Gastrocnemius medialis (tissue), 4 donors: ENCODE results near the gene NOXA1. TPM values are rescaled to one million over a fixed set of nuclear protein-coding genes. Genes with fewer than 3 reads are reported as not detected.

Experiments used
- ATAC-seq, 2 donors: fragments of 150-250 bp; one replicate each; pipeline ENCODE4 v1.9.1; 2016
- DNase-seq, 2 donors: peaks; one replicate each; pipeline ENCODE4 v3.0.0-alpha.2; 2019
- H3K27ac ChIP-seq, 4 donors: fragments of 200-600 bp; sonication (generic); 1 replicate in 1 of 4; 2 replicates in 3 of 4; pipeline ENCODE4 v1.5.1; 2016 to 2018; ENCODE audit warnings: mild to moderate bottlenecking in 2 of 4, moderate library complexity in 1 of 4
- H3K27me3 ChIP-seq, 3 donors: fragments of 200-600 bp; sonication (generic) in 2 of 3; 1 replicate in 1 of 3; 2 replicates in 2 of 3; pipeline versions ENCODE4 v1.5.1 to v1.6.0; 2016 to 2019; ENCODE audit warnings: mild to moderate bottlenecking in 1 of 3, moderate library complexity in 1 of 3
- H3K36me3 ChIP-seq, 2 donors: fragments of 200-600 bp; sonication (generic) in 1 of 2; one replicate each; pipeline ENCODE4 v1.5.1; 2017 to 2018
- H3K4me1 ChIP-seq, 2 donors: fragments of 200-600 bp; sonication (generic) in 1 of 2; one replicate each; pipeline ENCODE4 v1.5.1; 2016 to 2017; ENCODE audit warnings: mild to moderate bottlenecking in 2 of 2
- H3K4me3 ChIP-seq, 4 donors: fragments of 200-600 bp; sonication (generic) in 3 of 4; 1 replicate in 1 of 4; 2 replicates in 3 of 4; pipeline ENCODE4 v1.5.1; 2016 to 2019; ENCODE audit warnings: mild to moderate bottlenecking in 2 of 4
- H3K9me3 ChIP-seq, 3 donors: fragments of 200-600 bp; sonication (generic) in 2 of 3; 1 replicate in 1 of 3; 2 replicates in 2 of 3; pipeline ENCODE4 v1.5.1; 2016 to 2019
- POLR2A ChIP-seq, 2 donors: fragments of 450-650 bp; IDR thresholded peaks; one replicate each; pipeline ENCODE4 v1.6.1; 2017; ENCODE audit warnings: antibody characterized with exemption in 2 of 2, mild to moderate bottlenecking in 2 of 2, moderate library complexity in 2 of 2
- in situ Hi-C, 4 donors: fragments of 200-750 bp; cut with MboI; loops; one replicate each; pipeline versions ENCODE4 v1.15.0 to v1.8.0; 2017; ENCODE audit warnings: low sequenced_read_pairs in 4 of 4
- intact Hi-C: fragments of 100-400 bp; cut with DNase I; formaldehyde crosslinking; loops from one replicate; pipeline ENCODE4 v1.15.1; 2023; ENCODE audit warnings: low total_unique reads
- total RNA-seq, 4 donors: library from RNA; depleted of rRNA; stranded (reverse); fragments of >200 nt; gene quantifications; one replicate each; pipeline versions ENCODE4 v1.1.0 to v1.2.3, GENCODE V29; 2016
- TF ChIP-seq, protein P1 (sequence below), 5 experiments: fragments of 450-650 bp in 3 of 5; fragments of 200-600 bp in 2 of 5; sonication (generic) in 2 of 5; IDR thresholded peaks in 4 of 5; conservative IDR thresholded peaks in 1 of 5; 1 replicate in 4 of 5; 2 replicates in 1 of 5; pipeline ENCODE4 v1.5.1; 2016 to 2019; ENCODE audit warnings: antibody characterized with exemption in 5 of 5, mild to moderate bottlenecking in 3 of 5, moderate library complexity in 3 of 5

Gene NOXA1
- total RNA-seq, 4 donors from 2014 or later = 0.41 to 2.5 (median 1.8) TPM

DNA sequence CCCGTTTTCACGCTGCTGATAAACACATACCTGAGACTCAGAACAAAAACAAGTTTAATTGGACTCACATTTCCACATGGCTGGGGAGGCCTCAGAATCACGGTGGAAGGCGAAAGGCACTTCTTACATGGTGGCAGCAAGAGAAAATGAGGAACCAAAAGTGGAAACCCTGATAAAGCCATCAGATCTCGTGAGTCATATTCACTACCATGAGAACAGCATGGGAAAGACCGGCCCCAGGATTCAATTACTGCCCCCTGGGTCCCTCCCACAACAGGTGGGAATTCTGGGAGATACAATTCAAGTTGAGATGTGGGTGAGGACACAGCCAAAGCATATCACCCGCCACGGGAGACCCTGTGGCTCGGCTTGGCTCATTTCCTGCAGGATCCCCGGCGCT, 20.4 kb upstream of the NOXA1 start:
- ATAC-seq (no peak), DNase-seq (no peak)
- Histone ChIP-seq H3K9me3 (no peaks in the 10 kb centered on the region), H3K27me3 (no peaks in the 10 kb centered on the region), H3K27ac (no peak overlapping the region), H3K4me1 (peaks cover 5 to 12% of the 10 kb centered on the region in 2 donors), H3K36me3 (no peaks in the 10 kb centered on the region), H3K4me3 (no peak overlapping the region)
- TF ChIP-seq POLR2A (IDR thresholded peaks at IDR 0.05) = no peak
- TF ChIP-seq, protein P1, sequence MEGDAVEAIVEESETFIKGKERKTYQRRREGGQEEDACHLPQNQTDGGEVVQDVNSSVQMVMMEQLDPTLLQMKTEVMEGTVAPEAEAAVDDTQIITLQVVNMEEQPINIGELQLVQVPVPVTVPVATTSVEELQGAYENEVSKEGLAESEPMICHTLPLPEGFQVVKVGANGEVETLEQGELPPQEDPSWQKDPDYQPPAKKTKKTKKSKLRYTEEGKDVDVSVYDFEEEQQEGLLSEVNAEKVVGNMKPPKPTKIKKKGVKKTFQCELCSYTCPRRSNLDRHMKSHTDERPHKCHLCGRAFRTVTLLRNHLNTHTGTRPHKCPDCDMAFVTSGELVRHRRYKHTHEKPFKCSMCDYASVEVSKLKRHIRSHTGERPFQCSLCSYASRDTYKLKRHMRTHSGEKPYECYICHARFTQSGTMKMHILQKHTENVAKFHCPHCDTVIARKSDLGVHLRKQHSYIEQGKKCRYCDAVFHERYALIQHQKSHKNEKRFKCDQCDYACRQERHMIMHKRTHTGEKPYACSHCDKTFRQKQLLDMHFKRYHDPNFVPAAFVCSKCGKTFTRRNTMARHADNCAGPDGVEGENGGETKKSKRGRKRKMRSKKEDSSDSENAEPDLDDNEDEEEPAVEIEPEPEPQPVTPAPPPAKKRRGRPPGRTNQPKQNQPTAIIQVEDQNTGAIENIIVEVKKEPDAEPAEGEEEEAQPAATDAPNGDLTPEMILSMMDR (IDR thresholded peaks at IDR 0.05 in 4 of 5, conservative IDR thresholded peaks at IDR 0.05 in 1 of 5) = no peak
- intact Hi-C loops (no loop called here), in situ Hi-C loops (loop anchor here (10.0 to 25.0 kb wide), 2 partner anchors 108 to 115 kb away; partner anchors contain the start of gene TOR4A (in 3 of the 4))

DNA sequence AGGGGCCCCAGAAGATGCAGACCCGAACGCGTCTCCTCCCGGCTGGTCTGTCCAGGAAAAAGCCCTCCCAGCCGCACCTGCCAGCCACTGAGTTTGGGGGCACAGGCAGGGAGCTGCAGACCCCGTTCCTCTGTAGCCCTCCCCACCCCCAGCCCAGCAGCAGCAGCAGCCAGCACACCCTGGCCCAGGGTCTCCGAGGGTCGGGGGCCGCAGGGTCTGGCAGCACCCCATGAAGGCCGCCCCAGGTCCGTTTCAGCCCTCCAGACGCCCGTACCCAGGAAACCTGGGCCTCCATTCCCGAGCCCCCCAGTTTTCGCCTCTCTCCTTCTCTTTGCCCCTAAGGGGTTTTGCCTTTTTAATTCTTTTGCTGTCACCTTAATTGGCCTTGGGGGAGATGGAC, 19.9 kb upstream of the NOXA1 start:
- Histone ChIP-seq H3K9me3 (no peaks in the 10 kb centered on the region), H3K4me1 (peaks cover 5 to 13% of the 10 kb centered on the region in 2 donors), H3K27me3 (no peaks in the 10 kb centered on the region), H3K4me3 (no peak overlapping the region), H3K27ac (no peak overlapping the region), H3K36me3 (no peaks in the 10 kb centered on the region)
- intact Hi-C loops = no loop called here
- ATAC-seq (no peak), DNase-seq (no peak)
- no peak for TF ChIP-seq POLR2A (IDR thresholded peaks at IDR 0.05)
- TF ChIP-seq, protein P1 (IDR thresholded peaks at IDR 0.05 in 4 of 5, conservative IDR thresholded peaks at IDR 0.05 in 1 of 5) = no peak
- in situ Hi-C loops = loop anchor here (10.0 to 25.0 kb wide), 2 partner anchors 108 to 116 kb away; partner anchors contain the start of gene TOR4A (in 3 of the 4)

DNA sequence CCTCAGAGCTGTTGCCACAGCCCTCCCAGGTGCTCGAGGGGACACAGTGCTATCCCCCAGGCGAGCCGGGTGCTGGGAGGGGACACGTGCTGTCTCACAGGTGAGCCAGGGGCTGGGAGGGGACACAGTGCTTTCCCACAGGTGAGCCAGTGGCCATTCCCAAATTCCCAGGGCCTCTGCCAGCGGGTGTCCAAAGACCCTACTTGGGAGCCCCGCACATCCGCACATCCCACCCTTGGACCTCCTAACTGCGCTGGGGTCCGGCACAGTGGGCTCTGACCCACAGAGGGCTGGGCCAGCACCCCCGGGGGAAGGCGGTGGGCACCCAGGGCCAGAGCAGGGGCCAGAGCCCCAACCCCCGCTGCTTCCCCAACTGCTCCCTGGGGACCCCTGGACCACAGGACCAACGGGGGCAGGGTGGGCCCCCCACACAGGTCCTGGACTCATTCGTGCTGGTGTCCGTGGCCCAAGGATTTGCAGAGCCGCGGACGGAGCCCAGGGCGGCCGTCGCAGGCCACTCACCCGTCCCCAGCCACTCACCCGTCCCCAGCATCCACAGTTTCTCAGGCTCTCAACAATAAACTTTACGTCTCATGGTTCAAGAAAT, 18.1 kb upstream of the NOXA1 start:
- Histone ChIP-seq H3K36me3 (no peaks in the 10 kb centered on the region), H3K27ac (no peak overlapping the region), H3K4me1 (peaks cover 5 to 13% of the 10 kb centered on the region in 2 donors), H3K9me3 (no peaks in the 10 kb centered on the region), H3K4me3 (no peak overlapping the region), H3K27me3 (no peaks in the 10 kb centered on the region)
- ATAC-seq (no peak), DNase-seq (no peak)
- in situ Hi-C loops (loop anchor here (10.0 to 25.0 kb wide), 2 partner anchors 110 to 118 kb away; partner anchors contain the start of gene TOR4A (in 3 of the 4)), intact Hi-C loops (no loop called here)
- no peak for TF ChIP-seq POLR2A (IDR thresholded peaks at IDR 0.05)
- TF ChIP-seq, protein P1 (IDR thresholded peaks at IDR 0.05 in 4 of 5, conservative IDR thresholded peaks at IDR 0.05 in 1 of 5) = no peak

DNA sequence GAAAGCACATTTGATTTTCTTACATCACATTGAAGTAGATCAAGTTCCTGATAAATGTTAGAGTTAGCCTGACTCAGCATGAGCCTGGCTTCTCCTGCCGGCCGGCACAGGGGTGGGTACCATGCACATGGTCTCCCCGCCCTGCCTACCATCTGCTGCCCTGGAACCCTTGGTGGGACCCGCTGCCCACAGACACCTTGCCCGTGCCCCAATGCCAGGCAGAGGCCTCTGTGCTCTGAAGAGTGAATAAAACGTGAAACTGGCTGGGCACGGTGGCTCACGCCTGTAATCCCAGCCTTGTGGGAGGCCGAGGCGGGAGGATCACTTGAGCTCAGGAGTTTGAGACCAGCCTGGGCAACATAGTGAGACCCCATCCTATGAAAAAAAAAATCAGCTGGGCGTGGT, 17.5 kb upstream of the NOXA1 start:
- DNase-seq = no peak
- Histone ChIP-seq H3K27ac (no peak overlapping the region), H3K4me1 (peaks cover 6 to 17% of the 10 kb centered on the region in 2 donors), H3K9me3 (no peaks in the 10 kb centered on the region), H3K4me3 (no peak overlapping the region), H3K27me3 (no peaks in the 10 kb centered on the region), H3K36me3 (no peaks in the 10 kb centered on the region)
- TF ChIP-seq, protein P1 (IDR thresholded peaks at IDR 0.05 in 4 of 5, conservative IDR thresholded peaks at IDR 0.05 in 1 of 5) = no peak
- no peak for TF ChIP-seq POLR2A (IDR thresholded peaks at IDR 0.05)
- in situ Hi-C loops (loop anchor here (10.0 to 25.0 kb wide), 2 partner anchors 111 to 118 kb away; partner anchors contain the start of gene TOR4A (in 3 of the 4)), intact Hi-C loops (loop anchor here (2.0 kb wide), 1 partner anchor 111 kb away; no protein-coding TSS in a partner anchor)
- ATAC-seq = no peak
